ENCODE data around the gene DPH7.
A peak's percentile ranks its signal among the peaks of the same experiment; 100 is the strongest.
"Not testable (repeated sequence)": the region's sequence is repeated elsewhere in the genome, so short reads cannot be mapped to it uniquely, and the experiment has no call there.

Gene DPH7

GRCh38 chr9:137606005-137606621 lies 27.4 kb upstream of the DPH7 start:
- peak; percentile 63 for DNase-seq (ENCODE audit: low spot score)

GRCh38 chr9:137605121-137606004 lies 26.6 kb upstream of the DPH7 start, which contains the start of gene ARRDC1:
ARRDC1 (plus strand) TSS chr9:137605686; CDS start chr9:137605718, 32 bp downstream.
- DNase-seq (ENCODE audit: low spot score), result peak; percentile 97

GRCh38 chr9:137604345-137605086 lies 25.8 kb upstream of the DPH7 start:
- DNase-seq (ENCODE audit: low spot score), result no peak

GRCh38 chr9:137603879-137604278 lies 25.2 kb upstream of the DPH7 start:
- no peak for DNase-seq (ENCODE audit: low spot score)

- no peak for DNase-seq (ENCODE audit: low spot score)
Observed at GRCh38 chr9:137602661-137603060, 23.9 kb upstream of the DPH7 start.

- DNase-seq (ENCODE audit: low spot score), result no peak
Observed at GRCh38 chr9:137598943-137599342, 20.2 kb upstream of the DPH7 start.

- not testable (repeated sequence) for DNase-seq (ENCODE audit: low spot score)
Observed at GRCh38 chr9:137596577-137596976, 17.9 kb upstream of the DPH7 start.

- no peak for DNase-seq (ENCODE audit: low spot score)
Observed at GRCh38 chr9:137593176-137593575, 14.5 kb upstream of the DPH7 start.

- DNase-seq (ENCODE audit: low spot score), result no peak
Observed at GRCh38 chr9:137592767-137593166, 14.0 kb upstream of the DPH7 start.

- DNase-seq (ENCODE audit: low spot score), result peak; percentile 94
Observed at GRCh38 chr9:137590469-137591383, 12.0 kb upstream of the DPH7 start, which contains the start of gene ZMYND19. ZMYND19 (minus strand) TSS chr9:137590512; CDS start chr9:137590263, 249 bp downstream.

GRCh38 chr9:137590123-137590468 lies 11.4 kb upstream of the DPH7 start:
- no peak for DNase-seq (ENCODE audit: low spot score)

GRCh38 chr9:137589441-137590122 lies 10.9 kb upstream of the DPH7 start:
- no peak for DNase-seq (ENCODE audit: low spot score)

GRCh38 chr9:137588891-137589290 lies 10.2 kb upstream of the DPH7 start:
- no peak for DNase-seq (ENCODE audit: low spot score)

- no peak for DNase-seq (ENCODE audit: low spot score)
Observed at GRCh38 chr9:137588311-137588710, 9.6 kb upstream of the DPH7 start.

- no peak for DNase-seq (ENCODE audit: low spot score)
Observed at GRCh38 chr9:137586854-137587253, 8.1 kb upstream of the DPH7 start.

GRCh38 chr9:137583957-137584356 lies 5.2 kb upstream of the DPH7 start:
- DNase-seq (ENCODE audit: low spot score), result no peak

GRCh38 chr9:137583347-137583746 lies 4.6 kb upstream of the DPH7 start:
- no peak for DNase-seq (ENCODE audit: low spot score)

GRCh38 chr9:137582286-137582860 lies 3.6 kb upstream of the DPH7 start:
- DNase-seq (ENCODE audit: low spot score), result no peak

GRCh38 chr9:137581361-137582285 lies 2.9 kb upstream of the DPH7 start:
- no peak for DNase-seq (ENCODE audit: low spot score)

GRCh38 chr9:137580954-137581322 lies 2.2 kb upstream of the DPH7 start:
- no peak for DNase-seq (ENCODE audit: low spot score)
